ENCODE results near the gene MYRIP. TPM values are rescaled to one million over a fixed set of nuclear protein-coding genes. Genes with fewer than 3 reads are reported as not detected.

Gene MYRIP
- total and polyA plus RNA-seq, 2 experiments from 2014 or later, result 1.5 to 1.8 TPM

DNA sequence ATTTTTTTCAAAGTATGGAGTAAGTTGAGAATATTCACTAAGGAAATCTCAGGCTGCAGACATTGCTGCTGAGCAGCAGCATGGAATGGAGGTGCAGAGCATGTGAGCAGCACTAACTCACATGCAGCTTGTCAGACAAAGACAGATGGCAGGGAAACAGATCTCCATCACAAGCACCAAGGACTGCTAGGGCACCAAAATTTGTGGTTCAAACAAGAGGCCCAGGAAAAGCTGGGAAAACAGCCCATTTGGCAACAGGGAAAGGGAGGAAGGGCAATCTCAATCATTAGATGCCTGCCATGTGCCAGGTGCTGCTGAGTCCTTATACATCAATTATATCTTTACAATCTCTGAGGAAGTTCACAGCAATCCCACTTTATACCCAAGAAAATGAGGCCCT lies 452.9 kb downstream of the MYRIP start (continued):
- TF ChIP-seq, protein P1, sequence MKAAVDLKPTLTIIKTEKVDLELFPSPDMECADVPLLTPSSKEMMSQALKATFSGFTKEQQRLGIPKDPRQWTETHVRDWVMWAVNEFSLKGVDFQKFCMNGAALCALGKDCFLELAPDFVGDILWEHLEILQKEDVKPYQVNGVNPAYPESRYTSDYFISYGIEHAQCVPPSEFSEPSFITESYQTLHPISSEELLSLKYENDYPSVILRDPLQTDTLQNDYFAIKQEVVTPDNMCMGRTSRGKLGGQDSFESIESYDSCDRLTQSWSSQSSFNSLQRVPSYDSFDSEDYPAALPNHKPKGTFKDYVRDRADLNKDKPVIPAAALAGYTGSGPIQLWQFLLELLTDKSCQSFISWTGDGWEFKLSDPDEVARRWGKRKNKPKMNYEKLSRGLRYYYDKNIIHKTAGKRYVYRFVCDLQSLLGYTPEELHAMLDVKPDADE (IDR thresholded peaks at IDR 0.05), result no peak
- TF ChIP-seq, protein P2, sequence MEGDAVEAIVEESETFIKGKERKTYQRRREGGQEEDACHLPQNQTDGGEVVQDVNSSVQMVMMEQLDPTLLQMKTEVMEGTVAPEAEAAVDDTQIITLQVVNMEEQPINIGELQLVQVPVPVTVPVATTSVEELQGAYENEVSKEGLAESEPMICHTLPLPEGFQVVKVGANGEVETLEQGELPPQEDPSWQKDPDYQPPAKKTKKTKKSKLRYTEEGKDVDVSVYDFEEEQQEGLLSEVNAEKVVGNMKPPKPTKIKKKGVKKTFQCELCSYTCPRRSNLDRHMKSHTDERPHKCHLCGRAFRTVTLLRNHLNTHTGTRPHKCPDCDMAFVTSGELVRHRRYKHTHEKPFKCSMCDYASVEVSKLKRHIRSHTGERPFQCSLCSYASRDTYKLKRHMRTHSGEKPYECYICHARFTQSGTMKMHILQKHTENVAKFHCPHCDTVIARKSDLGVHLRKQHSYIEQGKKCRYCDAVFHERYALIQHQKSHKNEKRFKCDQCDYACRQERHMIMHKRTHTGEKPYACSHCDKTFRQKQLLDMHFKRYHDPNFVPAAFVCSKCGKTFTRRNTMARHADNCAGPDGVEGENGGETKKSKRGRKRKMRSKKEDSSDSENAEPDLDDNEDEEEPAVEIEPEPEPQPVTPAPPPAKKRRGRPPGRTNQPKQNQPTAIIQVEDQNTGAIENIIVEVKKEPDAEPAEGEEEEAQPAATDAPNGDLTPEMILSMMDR (conservative IDR thresholded peaks at IDR 0.05; ENCODE audit: low read depth in 2 of 2), result no peak
- TF ChIP-seq POLR2AphosphoS5 (IDR thresholded peaks at IDR 0.05; ENCODE audit: low read depth), result no peak
- no peak for TF ChIP-seq CREB1 (CRISPR knock-in tag; IDR thresholded peaks at IDR 0.05; ENCODE audit: low read depth)
- TF ChIP-seq STAT1 (IDR thresholded peaks at IDR 0.05; ENCODE audit: unreplicated experiment), result no peak

DNA sequence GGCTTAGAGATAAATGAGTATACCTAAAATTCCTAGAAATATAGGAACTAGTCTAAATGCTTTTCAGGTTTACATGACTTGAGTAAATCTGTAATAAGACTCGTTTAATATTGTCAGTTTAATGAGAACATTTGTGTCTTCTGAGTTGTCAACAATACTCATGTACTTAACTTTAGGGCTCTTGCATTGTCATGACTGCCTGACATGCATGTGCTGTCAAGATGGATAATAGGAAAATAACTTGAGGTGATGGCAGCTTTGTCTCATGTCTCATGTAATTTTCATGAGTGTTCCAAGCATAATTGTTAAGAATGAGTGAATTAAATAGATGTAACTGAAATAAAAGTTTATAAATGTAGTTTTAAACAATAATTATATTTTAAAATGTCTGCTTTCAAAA lies 455.0 kb downstream of the MYRIP start:
- Mint-ChIP-seq H3K9me3 (no peaks in the 10 kb centered on the region), H3K27me3 (ENCODE audit: insufficient read depth, low read depth, poor library complexity) (peaks cover 2% of the 10 kb centered on the region), H3K27ac (no peak overlapping the region), H3K4me1 (peaks cover 3% of the 10 kb centered on the region; the same call in 2 of the 3 replicates), H3K36me3 (ENCODE audit: low read depth) (no peaks in the 10 kb centered on the region), H3K4me3 (no peak overlapping the region)
- peaks cover 4% of the 10 kb centered on the region; the same call in 1 of the 2 replicates for H3K9me2 ChIP-seq (ENCODE audit: insufficient read depth)
- ATAC-seq (no peak), DNase-seq (ENCODE audit: low spot score) (no peak)
- H4K20me1 ChIP-seq (replicated peaks; ENCODE audit: insufficient read depth), result no peaks in the 10 kb centered on the region
- H3K4me2 ChIP-seq, result no peak overlapping the region
- no peak overlapping the region for H3K27ac ChIP-seq (ENCODE audit: low read depth)
- no peaks in the 10 kb centered on the region for H3K27me3 ChIP-seq (ENCODE audit: insufficient read depth)
- no peak overlapping the region for H2AFZ ChIP-seq
- no peaks in the 10 kb centered on the region for H3K79me2 ChIP-seq (replicated peaks; ENCODE audit: insufficient read depth)
- no peaks in the 10 kb centered on the region for H3K36me3 ChIP-seq (ENCODE audit: insufficient read depth)
- no peaks in the 10 kb centered on the region for H3F3A ChIP-seq (replicated peaks; ENCODE audit: low read depth)
- no peak overlapping the region for H3K4me3 ChIP-seq
- peaks cover 4% of the 10 kb centered on the region for H3K4me1 ChIP-seq (ENCODE audit: insufficient read depth)
- TF ChIP-seq, protein P2 (conservative IDR thresholded peaks at IDR 0.05; ENCODE audit: low read depth in 2 of 2), result no peak
- TF ChIP-seq NANOG (IDR thresholded peaks at IDR 0.05; ENCODE audit: borderline replicate concordance) (no peak), JUNB (IDR thresholded peaks at IDR 0.05; ENCODE audit: unreplicated experiment) (no peak), POLR2AphosphoS5 (IDR thresholded peaks at IDR 0.05; ENCODE audit: low read depth) (no peak), EZH2phosphoT487 (IDR thresholded peaks at IDR 0.05; ENCODE audit: unreplicated experiment) (no peak), STAT1 (IDR thresholded peaks at IDR 0.05; ENCODE audit: unreplicated experiment) (no peak), EZH2 (IDR thresholded peaks at IDR 0.05; ENCODE audit: low read depth, unreplicated experiment) (no peak)
- TF ChIP-seq, protein P1 (IDR thresholded peaks at IDR 0.05), result no peak
- TF ChIP-seq, protein P3, sequence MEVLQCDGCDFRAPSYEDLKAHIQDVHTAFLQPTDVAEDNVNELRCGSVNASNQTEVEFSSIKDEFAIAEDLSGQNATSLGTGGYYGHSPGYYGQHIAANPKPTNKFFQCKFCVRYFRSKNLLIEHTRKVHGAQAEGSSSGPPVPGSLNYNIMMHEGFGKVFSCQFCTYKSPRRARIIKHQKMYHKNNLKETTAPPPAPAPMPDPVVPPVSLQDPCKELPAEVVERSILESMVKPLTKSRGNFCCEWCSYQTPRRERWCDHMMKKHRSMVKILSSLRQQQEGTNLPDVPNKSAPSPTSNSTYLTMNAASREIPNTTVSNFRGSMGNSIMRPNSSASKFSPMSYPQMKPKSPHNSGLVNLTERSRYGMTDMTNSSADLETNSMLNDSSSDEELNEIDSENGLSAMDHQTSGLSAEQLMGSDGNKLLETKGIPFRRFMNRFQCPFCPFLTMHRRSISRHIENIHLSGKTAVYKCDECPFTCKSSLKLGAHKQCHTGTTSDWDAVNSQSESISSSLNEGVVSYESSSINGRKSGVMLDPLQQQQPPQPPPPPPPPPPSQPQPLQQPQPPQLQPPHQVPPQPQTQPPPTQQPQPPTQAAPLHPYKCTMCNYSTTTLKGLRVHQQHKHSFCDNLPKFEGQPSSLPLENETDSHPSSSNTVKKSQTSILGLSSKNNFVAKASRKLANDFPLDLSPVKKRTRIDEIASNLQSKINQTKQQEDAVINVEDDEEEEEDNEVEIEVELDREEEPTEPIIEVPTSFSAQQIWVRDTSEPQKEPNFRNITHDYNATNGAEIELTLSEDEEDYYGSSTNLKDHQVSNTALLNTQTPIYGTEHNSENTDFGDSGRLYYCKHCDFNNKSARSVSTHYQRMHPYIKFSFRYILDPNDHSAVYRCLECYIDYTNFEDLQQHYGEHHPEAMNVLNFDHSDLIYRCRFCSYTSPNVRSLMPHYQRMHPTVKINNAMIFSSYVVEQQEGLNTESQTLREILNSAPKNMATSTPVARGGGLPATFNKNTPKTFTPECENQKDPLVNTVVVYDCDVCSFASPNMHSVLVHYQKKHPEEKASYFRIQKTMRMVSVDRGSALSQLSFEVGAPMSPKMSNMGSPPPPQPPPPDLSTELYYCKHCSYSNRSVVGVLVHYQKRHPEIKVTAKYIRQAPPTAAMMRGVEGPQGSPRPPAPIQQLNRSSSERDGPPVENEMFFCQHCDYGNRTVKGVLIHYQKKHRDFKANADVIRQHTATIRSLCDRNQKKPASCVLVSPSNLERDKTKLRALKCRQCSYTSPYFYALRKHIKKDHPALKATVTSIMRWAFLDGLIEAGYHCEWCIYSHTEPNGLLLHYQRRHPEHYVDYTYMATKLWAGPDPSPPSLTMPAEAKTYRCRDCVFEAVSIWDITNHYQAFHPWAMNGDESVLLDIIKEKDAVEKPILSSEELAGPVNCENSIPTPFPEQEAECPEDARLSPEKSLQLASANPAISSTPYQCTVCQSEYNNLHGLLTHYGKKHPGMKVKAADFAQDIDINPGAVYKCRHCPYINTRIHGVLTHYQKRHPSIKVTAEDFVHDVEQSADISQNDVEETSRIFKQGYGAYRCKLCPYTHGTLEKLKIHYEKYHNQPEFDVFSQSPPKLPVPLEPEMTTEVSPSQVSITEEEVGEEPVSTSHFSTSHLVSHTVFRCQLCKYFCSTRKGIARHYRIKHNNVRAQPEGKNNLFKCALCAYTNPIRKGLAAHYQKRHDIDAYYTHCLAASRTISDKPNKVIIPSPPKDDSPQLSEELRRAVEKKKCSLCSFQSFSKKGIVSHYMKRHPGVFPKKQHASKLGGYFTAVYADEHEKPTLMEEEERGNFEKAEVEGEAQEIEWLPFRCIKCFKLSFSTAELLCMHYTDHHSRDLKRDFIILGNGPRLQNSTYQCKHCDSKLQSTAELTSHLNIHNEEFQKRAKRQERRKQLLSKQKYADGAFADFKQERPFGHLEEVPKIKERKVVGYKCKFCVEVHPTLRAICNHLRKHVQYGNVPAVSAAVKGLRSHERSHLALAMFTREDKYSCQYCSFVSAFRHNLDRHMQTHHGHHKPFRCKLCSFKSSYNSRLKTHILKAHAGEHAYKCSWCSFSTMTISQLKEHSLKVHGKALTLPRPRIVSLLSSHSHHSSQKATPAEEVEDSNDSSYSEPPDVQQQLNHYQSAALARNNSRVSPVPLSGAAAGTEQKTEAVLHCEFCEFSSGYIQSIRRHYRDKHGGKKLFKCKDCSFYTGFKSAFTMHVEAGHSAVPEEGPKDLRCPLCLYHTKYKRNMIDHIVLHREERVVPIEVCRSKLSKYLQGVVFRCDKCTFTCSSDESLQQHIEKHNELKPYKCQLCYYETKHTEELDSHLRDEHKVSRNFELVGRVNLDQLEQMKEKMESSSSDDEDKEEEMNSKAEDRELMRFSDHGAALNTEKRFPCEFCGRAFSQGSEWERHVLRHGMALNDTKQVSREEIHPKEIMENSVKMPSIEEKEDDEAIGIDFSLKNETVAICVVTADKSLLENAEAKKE (CRISPR knock-in tag; IDR thresholded peaks at IDR 0.05), result no peak
